Body of pancreas (tissue), 4 donors: ENCODE results near the gene HNRNPL.
"Not testable (repeated sequence)": the region's sequence is repeated elsewhere in the genome, so short reads cannot be mapped to it uniquely, and the experiment has no call there.

Experiments
- CTCF ChIP-seq, 7 experiments: fragments of 450-650 bp in 4 of 7; fragments of 200-600 bp in 3 of 7; sonication (generic) in 3 of 7; IDR thresholded peaks; one replicate each; pipeline ENCODE4 v1.5.1; 2016 to 2019; ENCODE audit warnings: antibody characterized with exemption in 7 of 7
- POLR2A ChIP-seq, 3 donors: fragments of 450-650 bp; IDR thresholded peaks; one replicate each; pipeline ENCODE4 v1.6.1; 2016; ENCODE audit warnings: antibody characterized with exemption in 3 of 3, mild to moderate bottlenecking in 2 of 3

- TF ChIP-seq CTCF, POLR2A (IDR thresholded peaks at IDR 0.05): not testable (repeated sequence)
Measured at GRCh38 chr19:38790507-38791403, 59.0 kb downstream of the HNRNPL start.
